Mesodermal cell (in vitro differentiated cells): ENCODE measurements around the gene OR4M1.
"Not testable (repeated sequence)": the region's sequence is repeated elsewhere in the genome, so short reads cannot be mapped to it uniquely, and the experiment has no call there.

ENCODE experiments used
- H3K27ac ChIP-seq: 2 replicates; pipeline ENCODE4 v1.7.0; 2013; ENCODE audit warnings: mild to moderate bottlenecking, low read depth, low read length, moderate library complexity; ENCODE audit not compliant: severe bottlenecking
- H3K36me3 ChIP-seq: 2 replicates; pipeline ENCODE4 v1.7.1; 2013; ENCODE audit warnings: mild to moderate bottlenecking, low read length, moderate library complexity; ENCODE audit not compliant: control insufficient read depth, insufficient read depth
- H3K4me1 ChIP-seq: one replicate; pipeline ENCODE4 v1.7.1; 2013; ENCODE audit warnings: mild to moderate bottlenecking, low read length; ENCODE audit not compliant: insufficient read depth, control insufficient read depth, poor library complexity, severe bottlenecking
- H3K4me3 ChIP-seq: 2 replicates; pipeline ENCODE4 v1.7.0; 2013; ENCODE audit warnings: low read length, control low read depth, mild to moderate bottlenecking; ENCODE audit not compliant: insufficient read depth, poor library complexity, severe bottlenecking; ENCODE audit errors: extremely low read depth
- H3K9me3 ChIP-seq: 2 replicates; pipeline ENCODE4 v1.7.1; 2013; ENCODE audit warnings: mild to moderate bottlenecking, low read length, moderate library complexity; ENCODE audit not compliant: control insufficient read depth
- WGBS, 2 experiments: methylation state at CpG; one replicate each; pipeline ENCODE4 v1.1.5; 2013; ENCODE audit warnings: missing lambda C conversion rate in 2 of 2; ENCODE audit not compliant: insufficient coverage in 2 of 2; 5-methylcytosine and 5-hydroxymethylcytosine counted together

Gene OR4M1

GRCh38 chr14:19821016-19821415 is 47.7 kb downstream of the OR4M1 start:
- not testable (repeated sequence) for H3K4me3 ChIP-seq, H3K27ac ChIP-seq, H3K36me3 ChIP-seq, H3K4me1 ChIP-seq
- peaks cover 26% of the 10 kb centered on the region for H3K9me3 ChIP-seq
- WGBS, 2 experiments: 60 to 69% methylated on average over 3 to 5 of the region's 6 CpGs

- Histone ChIP-seq H3K36me3 (no peaks in the 10 kb centered on the region), H3K4me3 (no peak overlapping the region), H3K27ac (no peak overlapping the region), H3K9me3 (peaks cover 39% of the 10 kb centered on the region), H3K4me1 (no peaks in the 10 kb centered on the region)
- WGBS, 2 experiments: no CpG with 5 or more reads among the region's 1 CpG
Observed at GRCh38 chr14:19823178-19823577, 49.9 kb downstream of the OR4M1 start.

GRCh38 chr14:19823765-19824164 is 50.5 kb downstream of the OR4M1 start:
- H3K27ac ChIP-seq: no peak overlapping the region
- H3K4me3 ChIP-seq: no peak overlapping the region
- WGBS, 2 experiments: no CpG with 5 or more reads among the region's 1 CpG
- no peaks in the 10 kb centered on the region for H3K4me1 ChIP-seq
- H3K9me3 ChIP-seq: peaks cover 40% of the 10 kb centered on the region
- H3K36me3 ChIP-seq: no peaks in the 10 kb centered on the region

- H3K36me3 ChIP-seq, H3K4me1 ChIP-seq, H3K27ac ChIP-seq, H3K4me3 ChIP-seq: not testable (repeated sequence)
- H3K9me3 ChIP-seq: peaks cover 41% of the 10 kb centered on the region
- WGBS, 2 experiments: 59 to 66% methylated on average over 7 to 8 of the region's 12 CpGs
Observed at GRCh38 chr14:19827626-19828244, 54.4 kb downstream of the OR4M1 start.

GRCh38 chr14:19828314-19828713 is 55.0 kb downstream of the OR4M1 start:
- Histone ChIP-seq H3K36me3 (no peaks in the 10 kb centered on the region), H3K4me3 (no peak overlapping the region), H3K4me1 (no peaks in the 10 kb centered on the region), H3K27ac (no peak overlapping the region), H3K9me3 (peaks cover 43% of the 10 kb centered on the region)
- no CpG with 5 or more reads among the region's 2 CpGs for WGBS, 2 experiments
